Femur (tissue), 1 donor: ENCODE results near the gene CHST11.

Experiments used
- DNase-seq: peaks from one replicate; pipeline ENCODE4 v3.0.0-alpha.2; 2017

The CHST11 gene

GRCh38 chr12:104588047-104588920 lies 131.5 kb downstream of the CHST11 start:
- no peak for DNase-seq

- no peak for DNase-seq
Observed at GRCh38 chr12:104588921-104589590, 132.3 kb downstream of the CHST11 start.

GRCh38 chr12:104590022-104590421 lies 133.3 kb downstream of the CHST11 start:
- no peak for DNase-seq

GRCh38 chr12:104591257-104591885 lies 134.6 kb downstream of the CHST11 start:
- DNase-seq = no peak

- no peak for DNase-seq
Observed at GRCh38 chr12:104593482-104593881, 136.7 kb downstream of the CHST11 start.

GRCh38 chr12:104596134-104596799 lies 139.5 kb downstream of the CHST11 start:
- peak; percentile 50 for DNase-seq

- no peak for DNase-seq
Observed at GRCh38 chr12:104596898-104597843, 140.4 kb downstream of the CHST11 start.

- DNase-seq = no peak
Observed at GRCh38 chr12:104598342-104599271, 141.9 kb downstream of the CHST11 start.

- peak; percentile 36 for DNase-seq
Observed at GRCh38 chr12:104599272-104600035, 142.7 kb downstream of the CHST11 start.

- DNase-seq = no peak
Observed at GRCh38 chr12:104600036-104600712, 143.4 kb downstream of the CHST11 start.

GRCh38 chr12:104600790-104601739 lies 144.3 kb downstream of the CHST11 start:
- no peak for DNase-seq

GRCh38 chr12:104602406-104602805 lies 145.7 kb downstream of the CHST11 start:
- DNase-seq = no peak

- no peak for DNase-seq
Observed at GRCh38 chr12:104602896-104603295, 146.1 kb downstream of the CHST11 start.

GRCh38 chr12:104603545-104603973 lies 146.8 kb downstream of the CHST11 start:
- no peak for DNase-seq

- DNase-seq = peak; percentile 73
Observed at GRCh38 chr12:104604070-104604994, 147.6 kb downstream of the CHST11 start.

GRCh38 chr12:104604995-104605675 lies 148.4 kb downstream of the CHST11 start:
- DNase-seq = no peak
